AG09319 (cell line): ENCODE results near the gene CHCHD5.

Experiments used
- DNase-seq: peaks from one replicate; pipeline ENCODE4 v3.0.0-alpha.2; 2010; ENCODE audit warnings: low read depth; ENCODE audit errors: extremely low read depth
- CTCF ChIP-seq: IDR thresholded peaks from 2 replicates; pipeline ENCODE4 v1.5.1; 2011; ENCODE audit warnings: low read depth, mild to moderate bottlenecking, inconsistent platforms, low read length, moderate library complexity

Gene CHCHD5

GRCh38 chr2:112636605-112637288 is 52.3 kb downstream of the CHCHD5 start:
- TF ChIP-seq CTCF, result no peak
- DNase-seq, result no peak

DNA sequence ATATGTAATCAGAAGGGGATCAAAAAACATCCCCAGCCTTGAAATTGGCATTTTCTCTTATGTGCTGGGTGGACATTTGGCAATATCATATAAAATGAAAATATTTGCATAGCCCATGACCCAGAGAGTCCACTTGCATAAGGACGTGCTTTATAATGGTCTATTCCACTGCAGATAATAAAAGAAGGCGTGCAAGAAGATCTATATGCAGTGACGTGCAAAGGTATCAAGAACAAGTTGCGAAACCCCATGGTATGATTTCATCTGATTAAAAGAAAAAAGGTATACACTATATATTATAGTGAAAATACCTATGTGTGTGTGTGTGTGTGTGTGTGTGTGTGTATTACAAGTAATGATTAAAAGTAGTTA is 52.9 kb downstream of the CHCHD5 start:
- no peak for DNase-seq
- no peak for TF ChIP-seq CTCF
